ENCODE data around the gene PFKFB4.

DNA sequence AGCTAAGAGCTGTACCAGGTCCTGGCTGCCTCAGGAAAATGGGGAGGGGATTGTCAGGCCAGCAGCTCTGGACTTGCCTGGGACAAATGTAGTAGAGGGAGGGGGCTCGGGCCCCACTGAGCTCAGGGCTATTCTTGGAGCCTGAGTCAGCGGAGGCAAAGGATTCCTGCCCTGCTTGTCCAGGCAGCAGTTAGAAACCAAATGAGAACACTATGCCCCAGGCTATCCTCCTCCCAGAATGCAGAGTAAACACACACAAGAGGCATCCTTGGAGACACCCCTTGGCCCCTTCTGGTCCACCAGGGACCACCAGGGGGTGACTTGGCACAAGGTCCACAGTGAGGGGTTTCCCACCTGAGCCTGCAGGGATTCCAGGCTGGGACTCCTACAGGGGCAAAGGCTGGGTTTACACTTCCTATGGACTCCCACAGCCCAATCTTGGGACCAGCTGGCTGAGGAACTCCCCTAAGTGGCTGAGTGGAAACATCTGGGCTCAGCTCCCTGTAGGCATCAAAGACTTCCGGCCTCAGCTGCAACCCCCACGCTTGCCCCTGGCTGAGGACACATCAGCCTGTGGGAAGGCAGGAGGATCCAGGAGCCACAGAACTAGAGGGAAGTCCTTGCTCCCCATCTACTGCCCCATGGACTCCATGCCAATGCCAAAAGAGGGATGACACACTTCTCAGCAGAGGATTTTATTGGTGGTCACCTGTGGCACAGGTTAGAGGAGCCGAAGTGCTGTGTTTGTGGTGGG, 41.9 kb upstream of the PFKFB4 start:
- TF ChIP-seq, protein P1, sequence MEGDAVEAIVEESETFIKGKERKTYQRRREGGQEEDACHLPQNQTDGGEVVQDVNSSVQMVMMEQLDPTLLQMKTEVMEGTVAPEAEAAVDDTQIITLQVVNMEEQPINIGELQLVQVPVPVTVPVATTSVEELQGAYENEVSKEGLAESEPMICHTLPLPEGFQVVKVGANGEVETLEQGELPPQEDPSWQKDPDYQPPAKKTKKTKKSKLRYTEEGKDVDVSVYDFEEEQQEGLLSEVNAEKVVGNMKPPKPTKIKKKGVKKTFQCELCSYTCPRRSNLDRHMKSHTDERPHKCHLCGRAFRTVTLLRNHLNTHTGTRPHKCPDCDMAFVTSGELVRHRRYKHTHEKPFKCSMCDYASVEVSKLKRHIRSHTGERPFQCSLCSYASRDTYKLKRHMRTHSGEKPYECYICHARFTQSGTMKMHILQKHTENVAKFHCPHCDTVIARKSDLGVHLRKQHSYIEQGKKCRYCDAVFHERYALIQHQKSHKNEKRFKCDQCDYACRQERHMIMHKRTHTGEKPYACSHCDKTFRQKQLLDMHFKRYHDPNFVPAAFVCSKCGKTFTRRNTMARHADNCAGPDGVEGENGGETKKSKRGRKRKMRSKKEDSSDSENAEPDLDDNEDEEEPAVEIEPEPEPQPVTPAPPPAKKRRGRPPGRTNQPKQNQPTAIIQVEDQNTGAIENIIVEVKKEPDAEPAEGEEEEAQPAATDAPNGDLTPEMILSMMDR (IDR thresholded peaks at IDR 0.05) = no peak
- TF ChIP-seq POLR2AphosphoS5 (IDR thresholded peaks at IDR 0.05) = peak in 1 of 3 donors; percentile 28
